CD4-positive, alpha-beta memory T cell (primary cell): Measurements from ENCODE around the gene CC2D2A. TPM values are rescaled to one million over a fixed set of nuclear protein-coding genes. Genes with fewer than 3 reads are reported as not detected.

Experiments used
- CTCF ChIA-PET: fragments of 350-600 bp; sonication (Branson Sonifier 250); formaldehyde crosslinking; loops from one replicate; lab custom pipeline; 2021; ENCODE audit warnings: inconsistent platforms; ENCODE audit not compliant: partially characterized antibody; lab: Charles Lee
- POLR2A ChIA-PET: fragments of 350-600 bp; sonication (Branson Sonifier 250); formaldehyde crosslinking; loops from one replicate; lab custom pipeline; 2021; ENCODE audit not compliant: partially characterized antibody; lab: Charles Lee
- DNase-seq, 5 donors: peaks; one replicate each; pipeline versions ENCODE4 v3.0.0 to v3.0.0-alpha.2; 2020 to 2022; ENCODE audit warnings: mixed read lengths in 1 of 5
- H3K27ac ChIP-seq: one replicate; pipeline ENCODE4 v1.7.0; 2013; ENCODE audit warnings: low read depth, low read length
- H3K27me3 ChIP-seq: 2 replicates; pipeline ENCODE4 v1.7.0; 2013; ENCODE audit warnings: mild to moderate bottlenecking, low read length, moderate library complexity; ENCODE audit not compliant: insufficient read depth
- H3K36me3 ChIP-seq: 2 replicates; pipeline ENCODE4 v1.7.0; 2013; ENCODE audit warnings: mild to moderate bottlenecking, low read length, moderate library complexity; ENCODE audit not compliant: insufficient read depth
- H3K4me1 ChIP-seq: 2 replicates; pipeline ENCODE4 v1.7.0; 2013; ENCODE audit warnings: mild to moderate bottlenecking, low read length, moderate library complexity; ENCODE audit not compliant: insufficient read depth
- H3K4me3 ChIP-seq, 2 donors: one replicate each; pipeline ENCODE4 v1.7.0; 2013; ENCODE audit warnings: low read length in 2 of 2, mild to moderate bottlenecking in 1 of 2
- H3K9me3 ChIP-seq, 2 donors: one replicate each; pipeline ENCODE4 v1.7.0; 2013; ENCODE audit warnings: low read length in 2 of 2, control low read depth in 1 of 2; ENCODE audit not compliant: control insufficient read depth in 1 of 2
- H3K27ac Mint-ChIP-seq, 7 donors: one replicate each; pipeline ENCODE4 v1.8.0; 2020 to 2021; ENCODE audit warnings: mixed read lengths in 7 of 7, mild to moderate bottlenecking in 6 of 7, inconsistent platforms in 3 of 7, moderate library complexity in 3 of 7
- H3K27me3 Mint-ChIP-seq, 2 donors: one replicate each; pipeline ENCODE4 v1.8.0; 2020 to 2021; ENCODE audit warnings: mixed read lengths in 2 of 2
- H3K36me3 Mint-ChIP-seq, 2 donors: one replicate each; pipeline ENCODE4 v1.8.0; 2020 to 2021; ENCODE audit warnings: mixed read lengths in 2 of 2, inconsistent platforms in 1 of 2, mild to moderate bottlenecking in 1 of 2
- H3K4me1 Mint-ChIP-seq, 4 donors: one replicate each; pipeline ENCODE4 v1.8.0; 2020 to 2021; ENCODE audit warnings: mixed read lengths in 4 of 4, mild to moderate bottlenecking in 1 of 4
- H3K4me3 Mint-ChIP-seq, 8 donors: one replicate each; pipeline ENCODE4 v1.8.0; 2020 to 2021; ENCODE audit warnings: mixed read lengths in 8 of 8, mild to moderate bottlenecking in 7 of 8, moderate library complexity in 6 of 8, inconsistent platforms in 3 of 8
- H3K9me3 Mint-ChIP-seq, 8 donors: one replicate each; pipeline ENCODE4 v1.8.0; 2020 to 2021; ENCODE audit warnings: mixed read lengths in 8 of 8, mild to moderate bottlenecking in 5 of 8, inconsistent platforms in 3 of 8, moderate library complexity in 1 of 8
- intact Hi-C: fragments of 100-400 bp; cut with micrococcal nuclease; formaldehyde crosslinking; loops from one replicate; pipeline ENCODE4 v1.15.1; 2023
- polyA plus RNA-seq, 2 donors: library from polyadenylated mRNA; unstranded; fragments of 300-500 nt; fragmentation: Illumina TruSeq; gene quantifications; one replicate each; pipeline ENCODE4 v1.2.3, GENCODE V29; 2021
- total RNA-seq, 2 experiments: library from RNA; stranded (reverse); gene quantifications; one replicate each; pipeline ENCODE4 v1.2.3, GENCODE V29; 2021

Gene CC2D2A
- total and polyA plus RNA-seq, 4 experiments from 2014 or later: 0.20 to 0.22 TPM; not detected in 2

DNA sequence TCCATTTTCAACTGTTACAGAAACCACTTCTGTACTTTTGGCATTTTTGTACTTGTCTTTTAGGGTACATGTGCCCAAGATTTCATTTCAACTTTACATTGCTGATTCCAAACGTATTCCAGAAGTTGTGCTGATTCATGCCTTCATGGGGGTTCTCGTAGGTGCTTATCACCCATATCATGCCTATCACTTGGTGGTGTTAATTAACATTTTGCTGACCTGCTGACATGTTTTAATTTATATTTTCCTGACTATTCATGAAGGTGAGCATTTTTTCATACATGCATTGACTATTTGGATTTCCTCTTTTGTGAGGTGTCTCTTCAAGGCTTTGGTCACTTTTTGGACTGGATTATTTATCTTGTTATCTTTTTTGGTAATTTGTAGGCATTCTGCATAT is 64.1 kb downstream of the CC2D2A start:
- H3K36me3 Mint-ChIP-seq: peaks cover 6 to 15% of the 10 kb centered on the region in 2 donors
- no peak overlapping the region for H3K4me3 Mint-ChIP-seq
- Histone ChIP-seq H3K36me3 (no peaks in the 10 kb centered on the region), H3K27ac (no peak overlapping the region), H3K4me1 (no peaks in the 10 kb centered on the region), H3K9me3 (no peaks in the 10 kb centered on the region), H3K4me3 (no peak overlapping the region), H3K27me3 (no peaks in the 10 kb centered on the region)
- H3K27me3 Mint-ChIP-seq: no peaks in the 10 kb centered on the region
- POLR2A ChIA-PET: no interaction called here
- H3K9me3 Mint-ChIP-seq: no peaks in the 10 kb centered on the region
- no peaks in the 10 kb centered on the region for H3K4me1 Mint-ChIP-seq
- intact Hi-C loops: no loop called here
- H3K27ac Mint-ChIP-seq: no peak overlapping the region
- CTCF ChIA-PET: interaction anchor here (1.1 kb wide), 1 partner anchor 77 kb away, joined by 3 read pairs; no protein-coding TSS in a partner anchor
- no peak for DNase-seq

DNA sequence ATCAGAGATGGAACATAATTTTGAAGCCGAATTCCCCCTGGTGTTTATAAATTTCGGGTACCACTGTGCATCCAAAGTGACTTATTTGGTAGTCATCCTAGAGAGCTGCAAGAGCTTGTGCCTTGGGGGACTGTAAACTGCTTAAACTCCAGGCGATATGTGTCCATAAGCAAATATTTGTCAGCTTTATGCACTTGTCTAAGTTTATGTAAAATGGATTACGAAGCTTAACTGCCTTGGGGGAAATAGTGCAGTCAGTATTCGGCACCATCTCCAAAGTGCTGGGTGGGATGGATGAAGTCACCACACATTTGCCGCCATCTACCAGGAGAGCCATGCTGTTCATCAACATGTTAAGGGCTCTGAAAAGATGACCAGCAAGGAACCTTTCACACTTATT is 65.9 kb downstream of the CC2D2A start:
- DNase-seq: no peak
- Histone ChIP-seq H3K27ac (no peak overlapping the region), H3K4me3 (no peak overlapping the region), H3K4me1 (no peaks in the 10 kb centered on the region), H3K9me3 (no peaks in the 10 kb centered on the region), H3K36me3 (no peaks in the 10 kb centered on the region), H3K27me3 (no peaks in the 10 kb centered on the region)
- ChIA-PET POLR2A (no interaction called here), CTCF (no interaction called here)
- Mint-ChIP-seq H3K4me3 (no peak overlapping the region), H3K27ac (no peak overlapping the region), H3K27me3 (no peaks in the 10 kb centered on the region), H3K4me1 (no peaks in the 10 kb centered on the region), H3K36me3 (peaks cover 8 to 21% of the 10 kb centered on the region in 2 donors), H3K9me3 (no peaks in the 10 kb centered on the region)
- intact Hi-C loops: no loop called here

DNA sequence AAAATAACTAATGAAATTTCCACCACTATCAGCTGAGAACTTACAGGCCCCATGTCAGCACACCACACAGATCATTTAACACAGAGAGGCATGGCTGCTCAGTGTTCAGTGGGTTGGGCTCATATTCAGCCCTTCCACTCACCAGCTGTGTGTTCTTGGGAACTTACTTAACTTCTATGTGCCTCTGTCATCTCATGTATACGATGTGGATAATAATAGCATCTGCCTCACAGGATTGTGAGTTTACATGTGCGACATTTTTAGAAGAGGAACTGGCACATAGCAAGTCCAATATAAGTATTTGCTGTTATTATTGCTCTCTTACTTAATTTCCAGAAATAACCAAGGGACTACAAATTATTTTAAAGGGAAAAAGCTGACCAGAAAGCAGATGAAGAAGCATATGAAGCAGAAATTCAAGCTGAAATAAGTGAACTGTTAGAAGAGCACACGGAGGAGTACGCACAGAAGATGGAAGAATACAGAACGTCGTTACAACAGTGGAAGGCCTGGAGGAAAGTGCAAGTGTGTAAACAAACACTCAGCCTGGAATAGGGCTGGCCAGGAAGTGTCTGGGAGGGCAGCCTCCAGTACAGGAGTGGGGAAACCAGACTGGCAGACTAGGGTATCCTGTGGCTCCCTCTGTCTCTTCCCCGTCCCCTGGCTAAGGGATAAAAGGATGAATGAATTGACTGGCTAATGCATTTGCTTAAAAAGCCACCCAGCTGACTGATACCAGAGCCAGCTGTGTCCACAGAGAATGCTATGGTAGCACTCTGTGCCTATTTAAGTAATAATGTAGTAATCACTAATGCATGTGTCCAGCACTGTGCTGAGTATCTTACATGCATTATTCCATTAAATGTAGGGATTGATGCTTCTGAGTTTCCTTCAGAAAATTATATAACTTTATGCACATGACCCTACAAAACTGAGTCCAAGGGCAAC is 67.1 kb downstream of the CC2D2A start:
- intact Hi-C loops: no loop called here
- no peak for DNase-seq
- H3K27ac ChIP-seq: no peak overlapping the region
- CTCF ChIA-PET: no interaction called here
- H3K4me3 ChIP-seq: no peak overlapping the region
- Mint-ChIP-seq H3K36me3 (peaks cover 10 to 27% of the 10 kb centered on the region in 2 donors), H3K27me3 (no peaks in the 10 kb centered on the region), H3K27ac (no peak overlapping the region), H3K4me1 (no peaks in the 10 kb centered on the region), H3K4me3 (no peak overlapping the region), H3K9me3 (no peaks in the 10 kb centered on the region)
- H3K4me1 ChIP-seq: no peaks in the 10 kb centered on the region
- H3K36me3 ChIP-seq: no peaks in the 10 kb centered on the region
- H3K27me3 ChIP-seq: no peaks in the 10 kb centered on the region
- H3K9me3 ChIP-seq: no peaks in the 10 kb centered on the region
- POLR2A ChIA-PET: no interaction called here

DNA sequence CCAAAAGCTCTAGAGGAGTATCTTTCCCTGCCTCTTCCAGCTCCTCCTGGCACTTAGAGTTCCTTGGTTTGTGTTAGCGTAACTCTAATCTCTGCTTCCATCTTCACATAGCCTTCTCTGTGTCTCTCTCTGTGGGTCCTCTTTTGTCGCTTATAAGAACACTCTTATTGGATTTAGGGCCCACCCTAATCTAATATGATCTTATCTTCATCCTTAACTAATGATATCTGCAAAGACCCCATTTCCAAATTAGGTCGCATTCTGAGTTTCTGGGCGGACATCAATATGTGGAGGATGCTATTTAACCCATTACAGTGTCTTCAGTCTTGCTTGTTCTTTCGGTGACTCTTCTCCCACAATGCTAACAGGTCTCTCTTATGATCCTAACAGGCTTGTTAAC is 72.3 kb downstream of the CC2D2A start:
- H3K4me1 Mint-ChIP-seq: peaks cover 0 to 8% (median 6%) of the 10 kb centered on the region in 4 donors
- H3K4me3 Mint-ChIP-seq: no peak overlapping the region
- ChIA-PET CTCF (no interaction called here), POLR2A (no interaction called here)
- no peaks in the 10 kb centered on the region for H3K36me3 ChIP-seq
- H3K4me1 ChIP-seq: peaks cover 6% of the 10 kb centered on the region
- H3K9me3 ChIP-seq: no peaks in the 10 kb centered on the region
- intact Hi-C loops: no loop called here
- H3K27ac ChIP-seq: no peak overlapping the region
- peaks cover 6 to 49% of the 10 kb centered on the region in 2 donors for H3K36me3 Mint-ChIP-seq
- no peak overlapping the region for H3K4me3 ChIP-seq
- no peaks in the 10 kb centered on the region for H3K27me3 Mint-ChIP-seq
- no peaks in the 10 kb centered on the region for H3K9me3 Mint-ChIP-seq
- no peak for DNase-seq
- no peaks in the 10 kb centered on the region for H3K27me3 ChIP-seq
- no peak overlapping the region for H3K27ac Mint-ChIP-seq

DNA sequence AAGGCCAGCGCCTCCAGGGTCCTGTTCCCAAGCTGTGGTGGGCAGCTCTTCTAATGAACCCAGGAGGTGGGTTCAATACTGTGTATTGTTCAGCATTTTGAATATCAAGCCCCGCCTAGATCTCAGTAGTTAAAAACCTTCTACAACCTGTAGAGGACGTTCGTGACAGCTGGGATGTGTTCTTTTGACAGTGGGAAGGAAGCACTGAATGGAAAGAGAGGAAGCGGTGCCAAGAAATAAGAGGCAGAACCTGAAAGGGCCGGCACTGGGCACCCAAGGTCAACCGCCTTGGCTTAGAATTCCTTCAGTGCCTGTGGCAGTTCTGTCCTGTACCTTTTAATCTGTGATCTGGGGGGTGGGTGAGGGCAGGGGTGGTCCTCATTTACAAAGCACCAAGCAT is 73.1 kb downstream of the CC2D2A start:
- Histone ChIP-seq H3K4me3 (no peak overlapping the region), H3K27me3 (no peaks in the 10 kb centered on the region), H3K9me3 (no peaks in the 10 kb centered on the region), H3K36me3 (no peaks in the 10 kb centered on the region), H3K27ac (no peak overlapping the region), H3K4me1 (peaks cover 10% of the 10 kb centered on the region)
- Mint-ChIP-seq H3K27ac (no peak overlapping the region), H3K36me3 (peaks cover 6 to 47% of the 10 kb centered on the region in 2 donors), H3K4me3 (no peak overlapping the region), H3K9me3 (no peaks in the 10 kb centered on the region), H3K27me3 (no peaks in the 10 kb centered on the region), H3K4me1 (peaks cover 6 to 12% (median 11%) of the 10 kb centered on the region in 4 donors)
- intact Hi-C loops: no loop called here
- DNase-seq: no peak
- CTCF ChIA-PET: no interaction called here
- POLR2A ChIA-PET: no interaction called here

DNA sequence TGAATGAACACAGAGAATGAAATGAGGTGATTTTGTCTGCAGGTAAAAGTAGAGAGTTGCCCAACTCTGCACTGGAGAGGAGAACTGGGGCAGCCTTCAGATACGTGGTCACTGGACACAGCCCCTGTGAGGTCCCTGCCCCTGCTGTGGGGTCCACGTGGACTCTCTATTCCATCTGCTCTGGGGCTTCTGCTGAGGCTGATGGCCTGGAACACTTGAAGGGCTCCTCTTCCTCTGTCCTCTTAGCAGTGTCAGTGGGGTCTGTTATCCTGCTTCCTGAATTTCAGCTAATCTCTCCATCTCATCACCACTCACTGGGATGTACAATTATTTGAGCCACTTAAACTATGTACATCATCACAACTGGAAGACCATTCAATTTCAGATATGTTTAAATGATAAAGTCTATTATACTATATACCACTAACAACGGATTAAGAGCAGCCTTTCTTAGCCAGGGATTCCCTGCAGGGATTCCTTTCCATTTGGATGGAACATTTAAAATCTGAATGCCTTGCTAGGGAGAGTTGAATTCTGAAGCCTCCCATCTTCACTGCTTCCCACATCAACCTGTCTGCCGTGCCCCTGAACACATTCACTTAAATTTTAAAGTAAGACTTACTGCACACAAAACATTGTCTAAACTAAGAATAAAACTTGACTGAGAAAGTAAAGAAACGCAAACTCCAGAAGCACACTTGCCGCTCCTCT is 74.0 kb downstream of the CC2D2A start:
- intact Hi-C loops: no loop called here
- no peak for DNase-seq
- H3K36me3 Mint-ChIP-seq: peaks cover 4 to 41% of the 10 kb centered on the region in 2 donors
- H3K27ac Mint-ChIP-seq: peak overlapping the region in 2 of 7 donors; percentile 2 to 22
- CTCF ChIA-PET: no interaction called here
- Histone ChIP-seq H3K36me3 (no peaks in the 10 kb centered on the region), H3K27me3 (no peaks in the 10 kb centered on the region), H3K4me1 (peaks cover 10% of the 10 kb centered on the region), H3K4me3 (no peak overlapping the region), H3K27ac (no peak overlapping the region), H3K9me3 (no peaks in the 10 kb centered on the region)
- POLR2A ChIA-PET: no interaction called here
- no peak overlapping the region for H3K4me3 Mint-ChIP-seq
- H3K9me3 Mint-ChIP-seq: no peaks in the 10 kb centered on the region
- peaks cover 10 to 15% (median 13%) of the 10 kb centered on the region in 4 donors for H3K4me1 Mint-ChIP-seq
- H3K27me3 Mint-ChIP-seq: no peaks in the 10 kb centered on the region

DNA sequence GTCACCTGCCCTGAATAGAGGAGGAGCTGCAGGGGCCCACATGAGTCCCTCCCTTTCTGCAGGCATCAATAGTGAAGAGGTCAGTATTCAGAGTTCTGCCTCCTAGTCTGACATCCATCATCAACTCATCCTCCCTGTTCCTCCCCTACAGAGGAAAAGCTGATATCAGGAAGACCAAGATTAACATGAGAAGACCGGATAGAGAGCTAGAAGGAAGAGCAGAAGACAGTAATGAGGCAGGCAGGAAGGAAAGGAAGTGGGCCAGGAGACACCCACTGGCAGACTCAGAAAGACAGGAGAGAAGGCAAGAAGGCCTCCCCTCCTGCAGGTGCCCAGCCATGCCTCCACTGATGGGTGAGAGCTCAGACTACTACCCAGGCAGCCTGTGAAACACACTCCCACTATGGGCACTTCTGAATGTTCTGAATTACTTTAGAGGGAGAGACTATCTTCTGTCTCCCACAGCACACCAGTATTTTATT is 74.6 kb downstream of the CC2D2A start:
- no peak overlapping the region for H3K4me3 ChIP-seq
- intact Hi-C loops: no loop called here
- H3K9me3 ChIP-seq: no peaks in the 10 kb centered on the region
- no peak overlapping the region for H3K4me3 Mint-ChIP-seq
- no peaks in the 10 kb centered on the region for H3K9me3 Mint-ChIP-seq
- H3K27me3 Mint-ChIP-seq: no peaks in the 10 kb centered on the region
- H3K36me3 Mint-ChIP-seq: peaks cover 4 to 39% of the 10 kb centered on the region in 2 donors
- H3K4me1 ChIP-seq: peaks cover 10% of the 10 kb centered on the region
- H3K27me3 ChIP-seq: no peaks in the 10 kb centered on the region
- no peak for DNase-seq
- ChIA-PET CTCF (no interaction called here), POLR2A (no interaction called here)
- H3K4me1 Mint-ChIP-seq: peaks cover 10 to 15% (median 13%) of the 10 kb centered on the region in 4 donors
- no peaks in the 10 kb centered on the region for H3K36me3 ChIP-seq
- H3K27ac ChIP-seq: no peak overlapping the region
- peak overlapping the region in 1 of 7 donors; percentile 2 for H3K27ac Mint-ChIP-seq
